Calu3 (cell line): ENCODE results near the gene MTUS2. TPM values are rescaled to one million over a fixed set of nuclear protein-coding genes. Genes with fewer than 3 reads are reported as not detected.

Experiments
- BruUV-seq: library from RNA; stranded (reverse); fragments of 400-500 nt; replicated peaks from 2 replicates; lab custom pipeline; 2021; lab: Mats Ljungman, UMichigan
- CTCF ChIA-PET: fragments of 300-600 bp; sonication (Branson Sonifier 250); formaldehyde crosslinking; loops from one replicate; lab custom pipeline; 2022; ENCODE audit warnings: antibody characterized with exemption; lab: Charles Lee
- DNase-seq: peaks from one replicate; pipeline ENCODE4 v3.0.0; 2022
- H3K27ac Mint-ChIP-seq: one replicate; pipeline ENCODE4 v1.8.0; 2022; ENCODE audit warnings: mixed read lengths; ENCODE audit not compliant: unreplicated experiment
- H3K27me3 Mint-ChIP-seq: one replicate; pipeline ENCODE4 v1.8.0; 2022; ENCODE audit warnings: mixed read lengths; ENCODE audit not compliant: unreplicated experiment
- H3K36me3 Mint-ChIP-seq: one replicate; pipeline ENCODE4 v1.8.0; 2022; ENCODE audit warnings: mild to moderate bottlenecking, moderate library complexity, mixed read lengths; ENCODE audit not compliant: insufficient read depth, unreplicated experiment
- H3K4me1 Mint-ChIP-seq: one replicate; pipeline ENCODE4 v1.8.0; 2022; ENCODE audit warnings: mild to moderate bottlenecking, low read depth, mixed read lengths; ENCODE audit not compliant: unreplicated experiment
- H3K4me3 Mint-ChIP-seq: one replicate; pipeline ENCODE4 v1.8.0; 2022; ENCODE audit warnings: mild to moderate bottlenecking, low read depth, moderate library complexity, mixed read lengths; ENCODE audit not compliant: unreplicated experiment
- H3K9me3 Mint-ChIP-seq: one replicate; pipeline ENCODE4 v1.8.0; 2022; ENCODE audit warnings: low read depth, mixed read lengths; ENCODE audit not compliant: unreplicated experiment
- intact Hi-C: fragments of 100-400 bp; cut with micrococcal nuclease; formaldehyde crosslinking; loops from one replicate; pipeline ENCODE4 v1.10.0; 2022; ENCODE audit not compliant: unreplicated experiment
- total RNA-seq: library from RNA; stranded (reverse); gene quantifications from 2 replicates; pipeline ENCODE4 v1.2.3, GENCODE V29; 2022
- TF ChIP-seq, protein P1 (sequence below): fragments of 200-600 bp; IDR thresholded peaks from one replicate; pipeline ENCODE4 v1.8.0; 2022; ENCODE audit warnings: antibody characterized with exemption; ENCODE audit not compliant: unreplicated experiment

Gene MTUS2
- total RNA-seq, 1 experiment from 2014 or later, result not detected

DNA sequence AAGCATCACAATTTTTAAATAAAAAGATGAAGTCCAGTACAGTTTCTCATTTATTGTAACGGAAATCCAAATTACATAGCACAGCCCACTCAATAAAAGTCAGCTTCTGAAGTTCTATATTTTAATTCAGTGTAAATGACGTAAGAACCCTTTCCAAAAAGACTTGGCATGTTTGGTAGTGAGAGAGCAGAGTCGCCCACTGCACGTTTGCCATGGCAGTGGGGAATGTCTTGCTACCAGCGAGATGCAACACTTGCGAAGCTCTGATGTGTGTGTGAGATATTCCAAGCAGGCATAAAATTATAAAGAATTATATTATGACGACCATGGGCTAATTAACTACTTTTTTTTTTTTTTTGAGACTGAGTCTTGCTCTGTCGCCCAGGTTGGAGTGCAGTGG, 585.3 kb downstream of the MTUS2 start:
- Mint-ChIP-seq H3K9me3 (no peaks in the 10 kb centered on the region), H3K4me1 (no peaks in the 10 kb centered on the region), H3K4me3 (no peak overlapping the region), H3K27ac (no peak overlapping the region), H3K36me3 (no peaks in the 10 kb centered on the region), H3K27me3 (peaks cover 5% of the 10 kb centered on the region)
- CTCF ChIA-PET, result no interaction called here
- no TSS peak for BruUV-seq
- intact Hi-C loops, result no loop called here
- no peak for DNase-seq
- TF ChIP-seq, protein P1, sequence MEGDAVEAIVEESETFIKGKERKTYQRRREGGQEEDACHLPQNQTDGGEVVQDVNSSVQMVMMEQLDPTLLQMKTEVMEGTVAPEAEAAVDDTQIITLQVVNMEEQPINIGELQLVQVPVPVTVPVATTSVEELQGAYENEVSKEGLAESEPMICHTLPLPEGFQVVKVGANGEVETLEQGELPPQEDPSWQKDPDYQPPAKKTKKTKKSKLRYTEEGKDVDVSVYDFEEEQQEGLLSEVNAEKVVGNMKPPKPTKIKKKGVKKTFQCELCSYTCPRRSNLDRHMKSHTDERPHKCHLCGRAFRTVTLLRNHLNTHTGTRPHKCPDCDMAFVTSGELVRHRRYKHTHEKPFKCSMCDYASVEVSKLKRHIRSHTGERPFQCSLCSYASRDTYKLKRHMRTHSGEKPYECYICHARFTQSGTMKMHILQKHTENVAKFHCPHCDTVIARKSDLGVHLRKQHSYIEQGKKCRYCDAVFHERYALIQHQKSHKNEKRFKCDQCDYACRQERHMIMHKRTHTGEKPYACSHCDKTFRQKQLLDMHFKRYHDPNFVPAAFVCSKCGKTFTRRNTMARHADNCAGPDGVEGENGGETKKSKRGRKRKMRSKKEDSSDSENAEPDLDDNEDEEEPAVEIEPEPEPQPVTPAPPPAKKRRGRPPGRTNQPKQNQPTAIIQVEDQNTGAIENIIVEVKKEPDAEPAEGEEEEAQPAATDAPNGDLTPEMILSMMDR, result no peak

DNA sequence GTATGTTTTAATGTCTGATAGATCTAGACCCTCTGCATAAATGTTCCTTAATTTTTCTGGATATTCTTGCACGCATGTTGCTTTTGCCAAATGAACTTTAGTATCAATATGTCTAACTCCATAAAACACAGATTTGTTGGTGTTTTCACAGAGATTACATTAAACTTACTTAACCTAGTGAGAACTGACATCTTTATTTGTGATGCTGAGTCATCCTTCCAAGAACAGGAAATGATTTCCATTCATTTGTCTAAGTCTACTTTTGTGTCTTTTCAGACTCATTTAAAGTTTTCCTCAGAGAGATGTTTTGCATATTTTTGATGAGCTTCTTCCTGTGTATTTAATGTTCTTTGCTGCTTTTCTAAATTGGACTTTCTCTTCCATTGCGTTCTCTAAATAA, 591.3 kb downstream of the MTUS2 start:
- H3K9me3 Mint-ChIP-seq, result no peaks in the 10 kb centered on the region
- CTCF ChIA-PET, result no interaction called here
- H3K4me3 Mint-ChIP-seq, result no peak overlapping the region
- TF ChIP-seq, protein P1, result no peak
- no peak overlapping the region for H3K27ac Mint-ChIP-seq
- no peaks in the 10 kb centered on the region for H3K4me1 Mint-ChIP-seq
- no TSS peak for BruUV-seq
- intact Hi-C loops, result no loop called here
- no peaks in the 10 kb centered on the region for H3K27me3 Mint-ChIP-seq
- no peaks in the 10 kb centered on the region for H3K36me3 Mint-ChIP-seq
- DNase-seq, result no peak

DNA sequence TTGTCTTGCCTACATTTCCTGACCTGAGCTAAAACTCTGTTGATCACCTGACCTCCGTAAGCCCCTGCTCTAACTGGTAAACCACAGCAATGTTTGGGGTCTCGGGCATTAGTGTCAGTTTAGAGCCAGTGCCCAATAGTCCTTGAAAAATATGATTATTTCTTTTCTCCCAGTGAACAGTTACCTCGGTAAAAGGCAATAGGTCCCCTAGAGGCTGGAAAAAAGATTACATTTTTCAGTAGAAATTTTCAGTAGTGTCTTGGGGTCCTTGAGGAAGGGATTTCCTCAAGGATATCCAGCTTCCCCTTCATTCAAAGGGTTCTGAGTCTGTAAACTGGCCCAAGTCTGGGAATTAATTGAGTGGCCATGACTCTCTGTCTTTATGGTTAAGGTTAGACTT, 597.9 kb downstream of the MTUS2 start:
- Mint-ChIP-seq H3K4me3 (no peak overlapping the region), H3K36me3 (no peaks in the 10 kb centered on the region), H3K9me3 (no peaks in the 10 kb centered on the region), H3K4me1 (no peaks in the 10 kb centered on the region), H3K27ac (no peak overlapping the region), H3K27me3 (peaks cover 41% of the 10 kb centered on the region)
- CTCF ChIA-PET, result no interaction called here
- BruUV-seq, result no TSS peak
- DNase-seq, result no peak
- TF ChIP-seq, protein P1, result no peak
- intact Hi-C loops, result no loop called here

DNA sequence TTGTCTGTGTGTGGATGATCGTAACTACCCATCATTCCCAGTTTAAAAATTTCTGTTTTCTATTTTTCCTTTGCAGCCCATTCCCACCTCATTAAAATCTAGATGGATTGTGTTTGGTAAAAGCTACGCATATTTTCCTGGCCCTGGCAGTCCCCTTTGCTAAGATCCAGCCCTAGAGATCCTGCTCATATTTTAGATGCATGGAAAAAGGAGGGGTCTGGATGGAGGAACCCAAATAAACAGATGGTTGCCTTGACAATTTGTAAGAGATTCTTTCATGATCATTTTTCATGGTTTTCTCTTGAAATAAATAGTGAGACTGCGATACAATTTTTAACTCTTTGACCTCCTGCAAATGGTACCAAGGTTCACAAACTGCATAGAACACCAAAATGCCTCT, 601.0 kb downstream of the MTUS2 start:
- no peaks in the 10 kb centered on the region for H3K9me3 Mint-ChIP-seq
- H3K36me3 Mint-ChIP-seq, result no peaks in the 10 kb centered on the region
- intact Hi-C loops, result no loop called here
- H3K27ac Mint-ChIP-seq, result no peak overlapping the region
- CTCF ChIA-PET, result no interaction called here
- BruUV-seq, result no TSS peak
- H3K27me3 Mint-ChIP-seq, result peaks cover 41% of the 10 kb centered on the region
- H3K4me3 Mint-ChIP-seq, result no peak overlapping the region
- H3K4me1 Mint-ChIP-seq, result no peaks in the 10 kb centered on the region
- no peak for DNase-seq
- TF ChIP-seq, protein P1, result no peak

DNA sequence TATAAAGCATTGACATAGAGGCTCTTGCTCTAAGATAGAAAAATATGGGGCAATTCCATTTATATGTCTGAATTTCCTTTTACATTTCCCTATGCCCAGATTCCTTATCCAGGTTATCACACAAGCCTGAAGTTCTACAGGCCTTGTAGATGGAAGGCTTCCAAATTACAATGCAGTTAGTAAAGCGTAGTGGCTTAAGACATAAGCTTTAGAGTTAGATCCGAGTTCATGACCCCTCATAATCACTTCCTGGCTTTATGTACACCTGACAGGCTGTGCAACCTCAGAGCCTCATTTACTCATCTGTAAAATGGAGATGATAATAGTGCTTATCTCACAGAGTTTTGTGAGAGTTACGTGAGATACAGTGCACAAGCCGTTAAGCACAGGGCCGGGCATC, 601.9 kb downstream of the MTUS2 start:
- no peak for DNase-seq
- H3K36me3 Mint-ChIP-seq, result no peaks in the 10 kb centered on the region
- intact Hi-C loops, result no loop called here
- no peak overlapping the region for H3K4me3 Mint-ChIP-seq
- H3K27me3 Mint-ChIP-seq, result peaks cover 41% of the 10 kb centered on the region
- H3K9me3 Mint-ChIP-seq, result no peaks in the 10 kb centered on the region
- H3K4me1 Mint-ChIP-seq, result no peaks in the 10 kb centered on the region
- TF ChIP-seq, protein P1, result no peak
- no peak overlapping the region for H3K27ac Mint-ChIP-seq
- CTCF ChIA-PET, result no interaction called here
- BruUV-seq, result no TSS peak
